Activated T-helper 2 cell treated with anti-CD3 and anti-CD28 coated beads, Interferon-gamma antibody, Interleukin-2, Interleukin-4, amounts not matched to agents 10 μg/mL and 5 μg/mL and 100 μg/mL, durations not matched to agents 14 hours and 24 hours and 36 hours (primary cell): Measurements from ENCODE around the gene TLR10. TPM values are rescaled to one million over a fixed set of nuclear protein-coding genes. Genes with fewer than 3 reads are reported as not detected.
"Not testable (repeated sequence)": the region's sequence is repeated elsewhere in the genome, so short reads cannot be mapped to it uniquely, and the experiment has no call there.

ENCODE experiments used
- DNase-seq: peaks from one replicate; pipeline ENCODE4 v3.0.0; 2021; ENCODE audit warnings: low spot score
- H3K27ac Mint-ChIP-seq: one replicate; pipeline ENCODE4 v1.8.0; 2021; ENCODE audit warnings: mixed read lengths
- H3K27me3 Mint-ChIP-seq: one replicate; pipeline ENCODE4 v1.8.0; 2021; ENCODE audit warnings: low read depth, mixed read lengths
- H3K36me3 Mint-ChIP-seq: one replicate; pipeline ENCODE4 v1.8.0; 2021; ENCODE audit warnings: low read depth, mixed read lengths
- H3K4me1 Mint-ChIP-seq: one replicate; pipeline ENCODE4 v1.8.0; 2021; ENCODE audit warnings: low read depth, mixed read lengths
- H3K4me3 Mint-ChIP-seq: one replicate; pipeline ENCODE4 v1.8.0; 2021; ENCODE audit warnings: low read depth, mild to moderate bottlenecking, moderate library complexity, mixed read lengths
- H3K9me3 Mint-ChIP-seq: one replicate; pipeline ENCODE4 v1.8.0; 2021; ENCODE audit warnings: mixed read lengths
- intact Hi-C: fragments of 100-400 bp; cut with micrococcal nuclease; formaldehyde crosslinking; loops from one replicate; pipeline ENCODE4 v1.15.1; 2023
- total RNA-seq: library from RNA; stranded (reverse); gene quantifications from 2 replicates; pipeline ENCODE4 v1.2.3, GENCODE V29; 2022

Gene TLR10
- total RNA-seq, 1 donor from 2014 or later: not detected

DNA sequence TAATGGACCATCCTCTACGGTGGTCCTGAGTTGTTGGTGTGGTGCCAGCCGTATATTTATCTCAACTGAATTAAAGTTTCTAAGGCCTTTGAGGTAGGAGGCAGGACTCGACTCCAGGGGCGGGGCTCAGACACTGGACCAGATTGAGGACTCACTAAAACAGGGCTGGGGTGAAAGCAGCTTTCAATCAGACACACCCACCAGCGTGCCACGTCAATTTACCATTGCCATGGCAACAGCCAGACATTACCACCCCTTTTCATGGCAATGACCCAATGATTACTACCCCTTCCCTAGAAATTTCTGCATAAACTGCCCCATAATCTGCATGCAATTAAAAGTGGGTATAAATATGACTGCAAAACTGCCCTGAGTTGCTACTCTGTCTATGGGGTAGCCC is 28.5 kb upstream of the TLR10 start:
- no peak overlapping the region for H3K27ac Mint-ChIP-seq
- peaks cover 7% of the 10 kb centered on the region for H3K27me3 Mint-ChIP-seq
- no peaks in the 10 kb centered on the region for H3K36me3 Mint-ChIP-seq
- no peak for DNase-seq
- intact Hi-C loops: no loop called here
- H3K4me1 Mint-ChIP-seq: no peaks in the 10 kb centered on the region
- no peak overlapping the region for H3K4me3 Mint-ChIP-seq
- H3K9me3 Mint-ChIP-seq: no peaks in the 10 kb centered on the region

DNA sequence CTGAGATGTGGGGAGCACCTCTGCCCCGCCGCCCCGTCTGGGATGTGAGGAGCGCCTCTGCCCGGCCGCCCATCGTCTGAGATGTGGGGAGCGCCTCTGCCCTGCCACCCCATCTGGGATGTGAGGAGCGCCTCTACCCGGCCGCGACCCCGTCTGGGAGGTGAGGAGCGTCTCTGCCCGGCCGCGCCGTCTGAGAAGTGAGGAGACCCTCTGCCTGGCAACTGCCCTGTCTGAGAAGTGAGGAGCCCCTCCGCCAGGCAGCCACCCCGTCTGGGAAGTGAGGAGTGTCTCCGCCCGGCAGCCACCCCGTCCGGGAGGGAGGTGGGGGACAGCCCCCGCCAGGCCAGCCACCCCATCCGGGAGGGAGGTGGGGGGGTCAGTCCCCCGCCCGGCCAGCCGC is 24.7 kb upstream of the TLR10 start:
- DNase-seq, intact Hi-C loops, H3K27me3 Mint-ChIP-seq, H3K27ac Mint-ChIP-seq, H3K9me3 Mint-ChIP-seq, H3K4me3 Mint-ChIP-seq: not testable (repeated sequence)
- H3K36me3 Mint-ChIP-seq: peaks cover 10% of the 10 kb centered on the region
- H3K4me1 Mint-ChIP-seq: peaks cover 20% of the 10 kb centered on the region

DNA sequence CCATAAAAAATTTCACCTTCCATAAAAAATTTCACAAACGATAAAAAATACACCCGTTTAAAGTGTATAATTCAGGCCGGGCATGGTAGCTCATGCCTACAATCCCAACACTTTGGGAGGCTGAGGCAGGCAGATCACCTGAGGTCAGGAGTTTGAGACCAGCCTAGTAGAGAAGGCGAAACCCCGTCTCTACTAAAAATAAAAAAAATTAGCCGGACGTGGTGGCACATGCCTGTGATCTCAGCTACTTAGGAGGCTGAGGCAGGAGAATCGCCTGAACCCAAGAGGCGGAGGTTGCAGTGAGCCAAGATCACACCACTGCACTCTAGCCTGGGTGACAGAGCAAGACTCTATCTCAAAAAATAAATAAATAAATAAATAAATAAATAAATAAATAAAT is 23.5 kb upstream of the TLR10 start:
- intact Hi-C loops, H3K27ac Mint-ChIP-seq, H3K27me3 Mint-ChIP-seq, H3K4me3 Mint-ChIP-seq, DNase-seq: not testable (repeated sequence)
- peaks cover 20% of the 10 kb centered on the region for H3K36me3 Mint-ChIP-seq
- H3K4me1 Mint-ChIP-seq: peaks cover 20% of the 10 kb centered on the region
- peaks cover 20% of the 10 kb centered on the region for H3K9me3 Mint-ChIP-seq

DNA sequence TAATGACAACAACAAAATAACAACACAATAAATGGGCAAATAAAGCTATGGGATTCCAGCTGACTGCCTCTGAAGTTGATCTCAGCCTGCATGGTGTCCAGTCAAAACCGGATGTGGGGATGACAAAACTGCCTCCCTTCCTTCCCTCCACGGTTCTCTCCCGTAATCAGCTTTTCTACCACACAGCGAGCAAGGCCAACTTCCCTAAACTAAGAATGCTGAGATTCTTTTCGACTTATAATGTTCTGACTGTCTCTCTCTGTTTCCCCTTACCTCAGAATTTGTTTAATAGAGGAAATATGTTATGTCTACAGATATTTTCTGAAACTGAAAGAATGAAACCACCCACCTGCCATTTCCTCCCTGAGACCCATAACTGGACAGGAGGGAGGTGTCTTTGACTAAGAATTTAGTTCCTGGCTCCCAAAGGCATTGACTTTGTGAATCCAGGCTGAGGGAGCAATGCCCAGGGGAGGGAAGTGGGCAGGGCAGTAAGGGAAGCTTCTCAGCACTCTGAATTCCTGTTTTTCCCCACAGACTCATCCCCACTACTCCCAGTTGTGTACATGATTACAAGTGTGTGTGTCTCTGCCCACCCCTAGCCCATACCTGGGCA is 22.8 kb upstream of the TLR10 start:
- peak overlapping the region; percentile 28 for H3K4me3 Mint-ChIP-seq
- peaks cover 20% of the 10 kb centered on the region for H3K4me1 Mint-ChIP-seq
- peaks cover 3% of the 10 kb centered on the region for H3K27me3 Mint-ChIP-seq
- H3K27ac Mint-ChIP-seq: peak overlapping the region; percentile 67
- DNase-seq: no peak
- intact Hi-C loops: loop anchor here (2.0 kb wide), 2 partner anchors 47 to 51 kb away; partner anchors contain the start of gene TLR6
- H3K9me3 Mint-ChIP-seq: peaks cover 26% of the 10 kb centered on the region
- peaks cover 26% of the 10 kb centered on the region for H3K36me3 Mint-ChIP-seq

DNA sequence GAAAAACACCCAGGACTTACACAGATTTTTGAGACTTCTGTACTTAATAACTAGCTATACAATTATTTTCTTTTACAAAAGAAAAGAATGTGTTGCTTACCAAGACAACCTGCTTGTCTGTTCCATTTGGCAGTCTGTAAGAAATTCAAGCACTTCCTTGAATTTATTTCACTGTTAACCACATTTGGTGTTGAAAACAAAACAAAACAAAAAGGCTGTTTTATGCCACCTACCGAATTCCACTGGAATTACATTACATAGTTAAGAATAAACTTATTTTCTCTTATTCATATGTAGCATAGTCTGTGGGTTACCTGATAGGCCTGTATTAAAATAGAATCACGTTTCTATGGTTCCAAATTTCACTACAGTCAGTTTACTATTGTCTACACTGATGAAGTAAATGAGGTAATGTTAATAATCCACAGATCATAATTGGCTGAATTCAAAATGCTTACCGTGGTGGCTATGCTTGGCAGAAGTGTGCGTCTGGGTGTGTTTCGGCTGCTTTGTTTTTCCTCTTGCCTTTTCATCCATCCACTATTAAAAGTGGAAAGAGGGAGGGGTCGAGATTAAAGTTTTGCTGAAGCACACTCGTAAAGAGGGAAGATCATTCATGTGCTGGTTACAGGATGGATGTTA is 22.0 kb upstream of the TLR10 start, which contains the start of gene TLR1:
Gene TLR1 (minus strand): TSS at position 138 of the 642 bp plus-strand sequence. CDS start 5,960 bp downstream, outside the sequence.
- Mint-ChIP-seq H3K9me3 (peaks cover 32% of the 10 kb centered on the region), H3K4me3 (peak within 1 kb of the TSS; percentile 80), H3K27ac (peak within 1 kb of the TSS; percentile 92), H3K36me3 (peaks cover 34% of the 10 kb centered on the region), H3K4me1 (peaks cover 20% of the 10 kb centered on the region), H3K27me3 (peaks cover 2% of the 10 kb centered on the region)
- DNase-seq: no peak
- intact Hi-C loops: loop anchor here (2.0 kb wide), 2 partner anchors 46 to 52 kb away; partner anchors contain the start of gene TLR6

DNA sequence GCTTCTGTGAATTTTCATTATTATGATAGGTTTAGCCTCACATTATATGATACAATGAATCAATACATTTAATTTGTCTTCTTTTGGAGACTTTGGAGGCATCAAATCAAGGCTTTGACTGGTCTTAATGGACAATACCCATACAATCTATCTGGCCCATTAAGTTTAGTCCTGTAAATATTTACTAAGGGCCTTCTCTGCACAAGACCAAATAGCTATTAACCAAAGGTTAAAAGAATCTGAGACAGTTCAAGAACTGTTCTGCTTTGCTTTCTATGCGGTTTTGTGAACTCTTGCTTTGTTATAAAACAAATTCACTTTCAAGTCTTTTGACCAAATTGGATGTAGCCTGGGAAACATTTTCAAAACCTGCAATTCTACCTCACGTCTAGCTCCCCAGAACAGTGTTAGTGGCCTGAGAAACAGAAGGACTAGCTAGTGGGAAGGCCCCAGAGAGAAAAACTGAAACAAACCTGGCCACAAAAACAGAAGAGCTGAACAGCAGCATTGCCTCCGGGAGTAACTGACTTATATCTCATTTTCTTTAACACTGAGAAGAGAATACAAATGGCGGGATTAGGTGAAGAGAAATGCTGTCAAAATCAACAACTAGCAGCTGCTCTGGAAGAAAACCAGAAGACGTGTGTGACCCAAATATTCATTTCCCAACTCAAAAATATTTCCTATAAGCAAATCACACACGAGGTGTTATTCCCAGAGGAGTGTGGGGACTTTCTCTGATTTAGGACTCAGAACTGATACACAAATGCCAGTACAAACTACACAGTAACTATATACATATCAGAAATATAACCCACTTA is 21.3 kb upstream of the TLR10 start:
- peaks cover 35% of the 10 kb centered on the region for H3K9me3 Mint-ChIP-seq
- intact Hi-C loops: loop anchor here (2.0 kb wide), 2 partner anchors 45 to 53 kb away; partner anchors contain the start of gene TLR6
- H3K27ac Mint-ChIP-seq: peak overlapping the region; percentile 92
- H3K36me3 Mint-ChIP-seq: peaks cover 40% of the 10 kb centered on the region
- no peak for DNase-seq
- peaks cover 1% of the 10 kb centered on the region for H3K27me3 Mint-ChIP-seq
- peak overlapping the region; percentile 80 for H3K4me3 Mint-ChIP-seq
- peaks cover 20% of the 10 kb centered on the region for H3K4me1 Mint-ChIP-seq

DNA sequence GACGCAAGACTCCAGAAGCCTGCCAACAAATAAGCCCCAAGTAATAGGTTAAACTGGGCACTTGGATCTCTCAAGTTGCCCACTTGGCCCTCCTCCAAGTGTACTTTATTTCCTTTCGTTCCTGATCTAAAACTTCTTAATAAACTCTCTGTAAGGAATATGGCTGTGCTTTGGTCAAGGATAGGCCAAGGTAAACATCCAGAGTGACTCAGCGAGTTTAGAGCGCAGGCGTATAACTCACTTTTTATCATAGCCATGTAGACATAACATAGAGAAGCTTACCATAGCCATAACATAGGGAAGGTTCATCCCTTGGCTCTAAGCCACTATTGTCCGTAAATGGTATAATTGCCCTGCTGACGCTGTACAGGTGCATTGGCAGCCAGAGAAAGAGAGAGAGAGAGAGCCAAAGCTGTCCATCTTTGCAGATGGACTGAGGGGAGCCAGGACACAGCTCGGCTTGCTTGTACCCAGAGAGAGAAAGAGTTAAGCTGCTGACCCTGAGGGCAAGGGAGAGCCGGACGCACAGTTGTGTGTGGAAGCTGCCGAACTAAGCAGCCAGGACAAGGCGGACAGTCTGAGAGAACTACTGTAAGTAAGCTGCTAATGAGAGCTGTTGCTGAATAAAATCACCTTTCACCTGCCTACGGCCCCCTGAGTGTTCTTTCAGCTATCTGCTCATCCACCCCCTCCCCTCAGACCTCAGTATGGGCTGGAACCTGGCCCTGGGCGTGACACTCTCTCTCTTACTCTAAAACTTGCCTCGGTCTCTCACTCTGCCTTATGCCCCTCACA is 20.0 kb upstream of the TLR10 start:
- H3K4me1 Mint-ChIP-seq: peaks cover 20% of the 10 kb centered on the region
- peaks cover 42% of the 10 kb centered on the region for H3K36me3 Mint-ChIP-seq
- DNase-seq: no peak
- no peaks in the 10 kb centered on the region for H3K27me3 Mint-ChIP-seq
- no peak overlapping the region for H3K4me3 Mint-ChIP-seq
- H3K9me3 Mint-ChIP-seq: peaks cover 35% of the 10 kb centered on the region
- intact Hi-C loops: no loop called here
- no peak overlapping the region for H3K27ac Mint-ChIP-seq

DNA sequence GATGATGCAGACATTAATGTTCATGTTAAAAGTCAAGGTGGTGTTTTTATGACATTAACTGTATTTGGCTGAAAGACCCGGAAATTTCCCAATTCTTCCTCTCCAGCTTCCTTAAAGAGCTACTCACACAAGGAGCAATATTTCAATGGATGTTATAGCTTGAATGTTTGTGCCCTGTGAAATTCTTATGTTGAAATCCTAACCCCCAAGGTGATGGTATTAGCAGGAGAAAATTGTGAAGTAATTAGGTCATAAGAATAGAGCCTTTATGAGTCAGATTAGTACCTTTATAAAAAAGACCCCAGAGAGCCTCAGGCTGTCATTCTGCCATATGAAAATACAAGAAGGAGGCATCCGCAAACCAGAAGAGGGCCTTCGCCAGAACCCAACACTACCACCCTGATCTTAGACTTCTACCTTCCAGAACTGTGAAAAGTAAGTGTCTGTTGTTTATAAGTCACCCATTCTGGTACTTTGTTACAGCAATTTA is 18.2 kb upstream of the TLR10 start:
- peaks cover 20% of the 10 kb centered on the region for H3K4me1 Mint-ChIP-seq
- no peak overlapping the region for H3K27ac Mint-ChIP-seq
- peaks cover 47% of the 10 kb centered on the region for H3K36me3 Mint-ChIP-seq
- intact Hi-C loops: no loop called here
- peaks cover 35% of the 10 kb centered on the region for H3K9me3 Mint-ChIP-seq
- DNase-seq: no peak
- H3K27me3 Mint-ChIP-seq: no peaks in the 10 kb centered on the region
- H3K4me3 Mint-ChIP-seq: no peak overlapping the region

DNA sequence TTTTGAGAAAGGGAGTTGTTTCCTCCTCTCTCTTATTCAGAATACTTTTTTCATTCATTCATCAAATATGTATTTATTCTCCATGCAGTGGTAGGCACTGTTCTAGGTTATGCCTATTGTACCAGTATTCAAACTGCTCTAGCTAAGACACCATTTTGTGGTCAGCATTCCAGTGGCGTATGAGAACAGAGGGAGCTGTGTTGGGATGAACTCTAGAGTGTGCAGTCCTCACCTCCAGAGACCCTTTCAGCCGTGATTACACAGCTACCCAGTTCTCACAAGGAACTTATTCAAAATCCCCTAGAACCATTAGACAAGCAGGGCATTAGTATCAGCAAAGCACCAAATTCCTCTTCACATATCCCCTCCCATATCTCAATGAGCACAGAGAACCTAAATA is 17.6 kb upstream of the TLR10 start:
- Mint-ChIP-seq H3K4me3 (no peak overlapping the region), H3K27ac (no peak overlapping the region), H3K36me3 (peaks cover 47% of the 10 kb centered on the region), H3K4me1 (peaks cover 14% of the 10 kb centered on the region), H3K27me3 (no peaks in the 10 kb centered on the region), H3K9me3 (peaks cover 35% of the 10 kb centered on the region)
- intact Hi-C loops: no loop called here
- no peak for DNase-seq

DNA sequence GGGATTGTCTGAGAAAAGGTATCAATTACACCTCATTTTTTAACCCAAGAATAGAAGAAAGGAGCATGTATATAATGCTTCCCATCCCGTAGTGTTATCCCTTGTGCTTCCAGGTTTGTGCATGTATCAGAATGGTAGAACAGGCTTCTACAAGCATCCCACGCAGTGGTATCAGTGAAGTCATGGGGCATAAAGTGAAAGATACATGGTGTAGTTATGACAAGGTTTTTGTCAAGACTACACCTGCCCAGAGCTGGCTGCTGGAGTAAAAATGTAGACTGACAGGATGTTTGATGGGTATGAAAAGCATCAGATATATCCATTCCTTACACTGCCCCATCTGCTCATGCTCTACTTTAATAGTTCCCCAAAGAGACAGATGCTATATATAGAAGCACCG is 12.3 kb upstream of the TLR10 start:
- Mint-ChIP-seq H3K36me3 (peaks cover 16% of the 10 kb centered on the region), H3K9me3 (peaks cover 16% of the 10 kb centered on the region)
- no peak for DNase-seq

DNA sequence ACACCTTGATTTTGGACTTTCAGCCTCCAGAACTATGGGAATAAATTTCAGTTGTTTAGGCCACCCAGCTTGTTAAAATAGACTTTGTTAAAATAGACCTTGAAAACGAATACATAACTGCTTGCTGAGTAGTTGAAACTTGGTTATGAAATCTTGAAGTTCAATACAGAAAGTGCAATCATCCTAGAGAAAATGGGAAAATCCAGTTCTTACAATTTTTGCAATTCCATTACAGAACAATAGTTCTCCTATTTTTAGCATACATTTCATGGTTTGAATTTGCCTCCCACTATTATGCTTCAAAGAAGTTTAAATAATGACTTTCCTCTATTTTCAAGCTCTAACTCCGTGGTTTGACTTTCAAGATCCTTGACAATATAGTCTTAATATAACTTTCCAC is 11.3 kb upstream of the TLR10 start:
- Mint-ChIP-seq H3K9me3 (peaks cover 15% of the 10 kb centered on the region), H3K36me3 (peaks cover 7% of the 10 kb centered on the region), H3K4me1 (peaks cover 9% of the 10 kb centered on the region), H3K27ac (no peak overlapping the region), H3K27me3 (peaks cover 4% of the 10 kb centered on the region), H3K4me3 (no peak overlapping the region)
- intact Hi-C loops: no loop called here
- DNase-seq: no peak

More for the DNA sequence above, 12.3 kb upstream of the TLR10 start:
- Mint-ChIP-seq H3K4me1 (peaks cover 9% of the 10 kb centered on the region), H3K4me3 (no peak overlapping the region), H3K27me3 (peaks cover 4% of the 10 kb centered on the region), H3K27ac (no peak overlapping the region)
- intact Hi-C loops: no loop called here

DNA sequence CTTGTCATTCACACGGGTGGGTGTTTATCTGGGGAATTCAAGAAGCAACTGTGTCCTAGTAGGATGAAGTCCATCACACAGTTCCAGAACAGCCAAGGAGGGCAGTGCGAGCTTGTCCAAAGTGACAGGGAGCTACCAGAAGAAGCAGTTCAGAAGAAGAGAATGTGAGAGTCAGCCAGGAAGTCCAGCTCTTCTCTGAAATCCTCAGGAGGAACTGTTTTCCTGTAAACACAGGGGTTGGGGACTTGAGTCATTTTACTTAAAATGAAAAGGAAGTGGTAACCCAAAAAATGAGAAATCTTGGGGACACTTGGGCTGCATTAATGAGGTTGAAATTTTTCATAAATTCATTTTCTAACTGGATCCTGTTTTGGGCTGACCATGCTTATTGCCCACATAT is 8.2 kb upstream of the TLR10 start:
- Mint-ChIP-seq H3K4me3 (no peak overlapping the region), H3K36me3 (no peaks in the 10 kb centered on the region), H3K27me3 (peaks cover 4% of the 10 kb centered on the region), H3K4me1 (peaks cover 9% of the 10 kb centered on the region), H3K27ac (no peak overlapping the region), H3K9me3 (peaks cover 15% of the 10 kb centered on the region)
- DNase-seq: no peak
- intact Hi-C loops: no loop called here
